H1 (cell line): ENCODE measurements around the gene EBLN2. TPM values are rescaled to one million over a fixed set of nuclear protein-coding genes. Genes with fewer than 3 reads are reported as not detected.

Source experiments
- CTCF ChIA-PET: fragments of 300-600 bp; sonication (Branson Sonifier 250); formaldehyde crosslinking; loops from one replicate; lab custom pipeline; 2021; ENCODE audit not compliant: partially characterized antibody; lab: Charles Lee
- POLR2A ChIA-PET: fragments of 300-600 bp; sonication (Branson Sonifier 250); formaldehyde crosslinking; loops from one replicate; lab custom pipeline; 2021; ENCODE audit warnings: inconsistent platforms; ENCODE audit not compliant: partially characterized antibody; lab: Charles Lee
- DNase-seq, 2 experiments: peaks; one replicate each; pipeline versions ENCODE4 v3.0.0 to v3.0.0-alpha.2; 2010 to 2022; ENCODE audit warnings: low spot score in 2 of 2, low read depth in 1 of 2, mixed read lengths in 1 of 2
- FAIRE-seq: peaks from 2 replicates; lab custom pipeline; 2011; peaks lifted over from hg19 to GRCh38; lab: Jason Lieb, UNC
- H2AFZ ChIP-seq: 2 replicates; pipeline ENCODE4 v1.8.1; 2012; ENCODE audit warnings: low read length, inconsistent platforms
- H2AK5ac ChIP-seq: 2 replicates; pipeline ENCODE4 v1.6.1; 2013; ENCODE audit warnings: low read depth, low read length
- H2BK120ac ChIP-seq: replicated peaks from 2 replicates; pipeline ENCODE3; 2013; ENCODE audit warnings: low read depth, low read length, inconsistent platforms
- H2BK12ac ChIP-seq: 2 replicates; pipeline ENCODE4 v1.6.1; 2013; ENCODE audit warnings: low read depth, low read length
- H2BK15ac ChIP-seq: 2 replicates; pipeline ENCODE4 v1.6.1; 2013; ENCODE audit warnings: low read length
- H2BK20ac ChIP-seq: 2 replicates; pipeline ENCODE4 v1.6.1; 2013; ENCODE audit warnings: low read length
- H2BK5ac ChIP-seq: 2 replicates; pipeline ENCODE4 v1.6.1; 2013; ENCODE audit warnings: low read depth, low read length
- H3K14ac ChIP-seq: 2 replicates; pipeline ENCODE4 v1.6.1; 2013; ENCODE audit warnings: inconsistent platforms; ENCODE audit not compliant: insufficient read length
- H3K18ac ChIP-seq: 2 replicates; pipeline ENCODE4 v1.6.1; 2013; ENCODE audit warnings: low read length; ENCODE audit errors: extremely low read depth
- H3K23ac ChIP-seq: 2 replicates; pipeline ENCODE4 v1.6.1; 2013; ENCODE audit warnings: inconsistent platforms; ENCODE audit not compliant: insufficient read length
- H3K23me2 ChIP-seq: 2 replicates; pipeline ENCODE4 v1.6.1; 2013; ENCODE audit warnings: low read depth, low read length
- H3K27ac ChIP-seq: 2 replicates; pipeline ENCODE4 v1.6.1; 2011; ENCODE audit warnings: low read depth, low read length, inconsistent platforms
- H3K27me3 ChIP-seq, 4 experiments: replicated peaks in 1 of 4; 1 replicate in 1 of 4; 2 replicates in 3 of 4; pipeline versions ENCODE4 v1.6.1 to v1.8.1; 2011 to 2013; ENCODE audit warnings: low read length in 3 of 4, mild to moderate bottlenecking in 3 of 4, inconsistent platforms in 2 of 4, mixed read lengths in 2 of 4, moderate library complexity in 1 of 4; ENCODE audit not compliant: control insufficient read depth in 3 of 4, insufficient read depth in 3 of 4; ENCODE audit errors: extremely low read depth in 1 of 4
- H3K36me3 ChIP-seq, 4 experiments: 2 replicates each; pipeline versions ENCODE4 v1.6.1 to v1.8.1; 2011 to 2013; ENCODE audit warnings: mild to moderate bottlenecking in 4 of 4, low read length in 3 of 4, moderate library complexity in 2 of 4, control low read depth in 1 of 4, inconsistent platforms in 1 of 4; ENCODE audit not compliant: insufficient read depth in 4 of 4, control insufficient read depth in 2 of 4
- H3K4ac ChIP-seq: replicated peaks from 2 replicates; pipeline ENCODE3; 2013; ENCODE audit warnings: low read length, low read depth, mixed read lengths, inconsistent platforms; ENCODE audit not compliant: insufficient read length
- H3K4me1 ChIP-seq, 4 experiments: replicated peaks in 1 of 4; 1 replicate in 1 of 4; 2 replicates in 3 of 4; pipeline versions ENCODE4 v1.6.1 to v1.8.1; 2011 to 2013; ENCODE audit warnings: low read length in 3 of 4, inconsistent platforms in 2 of 4, mixed read lengths in 1 of 4; ENCODE audit not compliant: insufficient read depth in 4 of 4, control insufficient read depth in 3 of 4
- H3K4me2 ChIP-seq, 2 experiments: 2 replicates each; pipeline versions ENCODE4 v1.6.1 to v1.8.1; 2011 to 2013; ENCODE audit warnings: low read depth in 2 of 2, low read length in 2 of 2, control low read depth in 1 of 2, inconsistent platforms in 1 of 2, mild to moderate bottlenecking in 1 of 2; ENCODE audit not compliant: insufficient read depth in 1 of 2
- H3K4me3 ChIP-seq, 4 experiments: fragments of 200-600, 300-600 bp in 1 of 4; sonication (generic), shearing (Covaris generic), sonication (Bioruptor Twin) in 1 of 4; 2 replicates each; pipeline versions ENCODE4 v1.5.1 to v1.8.1; 2011 to 2016; ENCODE audit warnings: low read length in 4 of 4, low read depth in 3 of 4, control low read depth in 2 of 4, inconsistent platforms in 2 of 4, mild to moderate bottlenecking in 2 of 4, mixed read lengths in 1 of 4, moderate library complexity in 1 of 4; ENCODE audit not compliant: insufficient read depth in 2 of 4; ENCODE audit errors: extremely low read depth in 1 of 4
- H3K56ac ChIP-seq: replicated peaks from 2 replicates; pipeline ENCODE3; 2013; ENCODE audit warnings: low read depth, mild to moderate bottlenecking, mixed read lengths, low read length, inconsistent platforms; ENCODE audit not compliant: insufficient read length
- H3K79me1 ChIP-seq: 2 replicates; pipeline ENCODE4 v1.6.1; 2013; ENCODE audit warnings: low read depth, low read length, control low read depth
- H3K79me2 ChIP-seq, 2 experiments: 2 replicates each; pipeline versions ENCODE4 v1.6.1 to v1.8.1; 2012 to 2013; ENCODE audit warnings: low read length in 2 of 2, mild to moderate bottlenecking in 2 of 2, inconsistent platforms in 1 of 2; ENCODE audit not compliant: insufficient read depth in 2 of 2, control insufficient read depth in 1 of 2
- H3K9ac ChIP-seq, 4 experiments: replicated peaks in 1 of 4; 1 replicate in 1 of 4; 2 replicates in 3 of 4; pipeline versions ENCODE4 v1.6.1 to v1.8.1; 2011 to 2013; ENCODE audit warnings: low read depth in 3 of 4, low read length in 3 of 4, control low read depth in 2 of 4, mild to moderate bottlenecking in 2 of 4, moderate library complexity in 2 of 4, inconsistent platforms in 1 of 4; ENCODE audit errors: extremely low read depth in 1 of 4
- H3K9me3 ChIP-seq, 2 experiments: 2 replicates each; pipeline versions ENCODE4 v1.6.1 to v1.8.1; 2012 to 2013; ENCODE audit warnings: mild to moderate bottlenecking in 2 of 2, moderate library complexity in 2 of 2, control low read depth in 1 of 2, inconsistent platforms in 1 of 2, low read depth in 1 of 2, low read length in 1 of 2, mixed read lengths in 1 of 2; ENCODE audit not compliant: insufficient read depth in 2 of 2
- H4K20me1 ChIP-seq, 2 experiments: replicated peaks in 1 of 2; 2 replicates each; pipeline versions ENCODE3 to v1.8.1; 2011 to 2013; ENCODE audit warnings: inconsistent platforms in 2 of 2, low read length in 2 of 2, mild to moderate bottlenecking in 1 of 2; ENCODE audit not compliant: insufficient read depth in 2 of 2, control insufficient read depth in 1 of 2
- H4K5ac ChIP-seq: 2 replicates; pipeline ENCODE4 v1.6.1; 2013; ENCODE audit warnings: low read length, low read depth, mixed read lengths, inconsistent platforms; ENCODE audit not compliant: insufficient read length
- H4K8ac ChIP-seq: 2 replicates; pipeline ENCODE4 v1.8.0; 2013; ENCODE audit warnings: mild to moderate bottlenecking, moderate library complexity, low read length, inconsistent platforms; ENCODE audit not compliant: insufficient read depth; ENCODE audit errors: extremely low read depth
- H4K91ac ChIP-seq: replicated peaks from 2 replicates; pipeline ENCODE3; 2013; ENCODE audit warnings: low read length, mixed read lengths, inconsistent platforms; ENCODE audit not compliant: insufficient read length
- PHF8 ChIP-seq: fragments of 200-600 bp; sonication (generic); conservative IDR thresholded peaks from 2 replicates; pipeline ENCODE4 v1.7.1; 2012; ENCODE audit warnings: low read depth, mild to moderate bottlenecking, inconsistent platforms, low read length, moderate library complexity
- SP1 ChIP-seq: IDR thresholded peaks from 2 replicates; pipeline ENCODE4 v1.6.1; 2011; ENCODE audit warnings: low read depth, low read length
- SP4 ChIP-seq: IDR thresholded peaks from 2 replicates; pipeline ENCODE4 v1.6.1; 2012; ENCODE audit warnings: low read length, inconsistent platforms
- WGBS, 2 experiments: shearing (Covaris generic) in 1 of 2; methylation state at CpG; one replicate each; pipeline versions ENCODE4 v1.1.6 to v1.1.7; 2013 to 2015; ENCODE audit warnings: low lambda C conversion rate in 2 of 2, mixed read lengths in 2 of 2, inconsistent platforms in 1 of 2, low coverage in 1 of 2, missing lambda C conversion rate in 1 of 2; ENCODE audit not compliant: insufficient replicate concordance in 2 of 2, insufficient coverage in 1 of 2, insufficient read length in 1 of 2; ENCODE audit errors: extremely low coverage in 1 of 2, missing lambda C conversion rate in 1 of 2; 5-methylcytosine and 5-hydroxymethylcytosine counted together
- polyA plus RNA-seq, 7 experiments: library from polyadenylated mRNA; depleted of rRNA in 3 of 7; stranded (reverse) in 5 of 7; unstranded in 2 of 7; fragments of >200 nt in 5 of 7; fragments of 200-250 nt in 2 of 7; gene quantifications; 1 replicate in 5 of 7; 2 replicates in 1 of 7; 4 replicates in 1 of 7; pipeline versions ENCODE4 v1.2.1 to v1.2.3, GENCODE V29; 2011 to 2013; ENCODE audit warnings: missing spikeins in 2 of 7, mixed read lengths in 2 of 7
- total RNA-seq: library from RNA; stranded (reverse); fragmentation: NEBNext Ultra II Directional; extraction: Animal tissue kit (Norgen Biotek cat#: 25700); gene quantifications from 2 replicates; pipeline ENCODE4 v1.2.1, GENCODE V29; 2021

Gene EBLN2
- total and polyA plus RNA-seq, 2 of the 8 experiments (the other 6 are each of a cell fraction or from before 2014, with no cell fraction given): 1.9 to 3.8 TPM

- H4K8ac ChIP-seq: no peak overlapping the region
- no peak overlapping the region for H3K4ac ChIP-seq
- peaks cover 17 to 99% of the 10 kb centered on the region in 2 experiments for H3K79me2 ChIP-seq
- DNase-seq (no peak), FAIRE-seq (no peak)
- H4K5ac ChIP-seq: no peak overlapping the region
- no peak overlapping the region for H2BK15ac ChIP-seq
- H3K79me1 ChIP-seq: 0 out of 2 replicates have a peak, but pooled peaks cover 2% of the 10 kb centered on the region
- WGBS, 2 experiments: 80% methylated on average over 1 of the region's 1 CpG; no CpG with 5 or more reads in 1 of the 2 experiments
- H2AFZ ChIP-seq: no peak overlapping the region
- H2BK12ac ChIP-seq: no peak overlapping the region
- no peak overlapping the region for H3K56ac ChIP-seq
- no peak overlapping the region for H3K14ac ChIP-seq
- no peak overlapping the region for H2BK5ac ChIP-seq
- CTCF ChIA-PET: interaction anchor here (0.6 to 1.1 kb wide), 2 partner anchors 47 to 1171 kb away, joined by 4 to 5 read pairs; partner anchors contain the start of gene PPP4R2
- H3K23ac ChIP-seq: no peak overlapping the region
- H2AK5ac ChIP-seq: no peak overlapping the region
- H3K18ac ChIP-seq: no peak overlapping the region
- no peak overlapping the region for H2BK20ac ChIP-seq
- H3K9me3 ChIP-seq: no peaks in the 10 kb centered on the region
- peaks cover 0 to 7% (median 4%) of the 10 kb centered on the region in 4 experiments; a peak in 3 of 7 replicates for H3K4me1 ChIP-seq
- peaks cover 0 to 3% (median 0%) of the 10 kb centered on the region in 4 experiments; a peak in 1 of 8 replicates for H3K36me3 ChIP-seq
- no peak overlapping the region for H2BK120ac ChIP-seq
- no peak overlapping the region for H4K91ac ChIP-seq
- H3K9ac ChIP-seq: no peak overlapping the region
- no peaks in the 10 kb centered on the region for H3K27me3 ChIP-seq
- H3K4me3 ChIP-seq: no peak overlapping the region
- H4K20me1 ChIP-seq: peaks cover 19 to 41% of the 10 kb centered on the region in 2 experiments
- POLR2A ChIA-PET: no interaction called here
- H3K23me2 ChIP-seq: no peaks in the 10 kb centered on the region
- TF ChIP-seq PHF8 (no peak), SP4 (no peak), SP1 (no peak)
- TF ChIP-seq, all 59 proteins: peak for 0
- Histone ChIP-seq H3K27ac (no peak overlapping the region), H3K4me2 (no peak overlapping the region)
Measured at GRCh38 chr3:73043414-73043813, 18.0 kb upstream of the EBLN2 start.
